Daoy (cell line): ENCODE measurements around the gene PTPA. TPM values are rescaled to one million over a fixed set of nuclear protein-coding genes. Genes with fewer than 3 reads are reported as not detected.

Experiments
- DNase-seq: peaks from one replicate; pipeline ENCODE4 v3.0.0-alpha.2; 2015; ENCODE audit warnings: low read depth
- total RNA-seq: library from RNA; depleted of rRNA; stranded (reverse); fragments of >200 nt; shearing (Covaris generic); gene quantifications from 2 replicates; pipeline ENCODE4 v1.2.3, GENCODE V29; 2014

The PTPA gene
- total RNA-seq, 1 experiment from 2014 or later = 0.63 TPM

DNA sequence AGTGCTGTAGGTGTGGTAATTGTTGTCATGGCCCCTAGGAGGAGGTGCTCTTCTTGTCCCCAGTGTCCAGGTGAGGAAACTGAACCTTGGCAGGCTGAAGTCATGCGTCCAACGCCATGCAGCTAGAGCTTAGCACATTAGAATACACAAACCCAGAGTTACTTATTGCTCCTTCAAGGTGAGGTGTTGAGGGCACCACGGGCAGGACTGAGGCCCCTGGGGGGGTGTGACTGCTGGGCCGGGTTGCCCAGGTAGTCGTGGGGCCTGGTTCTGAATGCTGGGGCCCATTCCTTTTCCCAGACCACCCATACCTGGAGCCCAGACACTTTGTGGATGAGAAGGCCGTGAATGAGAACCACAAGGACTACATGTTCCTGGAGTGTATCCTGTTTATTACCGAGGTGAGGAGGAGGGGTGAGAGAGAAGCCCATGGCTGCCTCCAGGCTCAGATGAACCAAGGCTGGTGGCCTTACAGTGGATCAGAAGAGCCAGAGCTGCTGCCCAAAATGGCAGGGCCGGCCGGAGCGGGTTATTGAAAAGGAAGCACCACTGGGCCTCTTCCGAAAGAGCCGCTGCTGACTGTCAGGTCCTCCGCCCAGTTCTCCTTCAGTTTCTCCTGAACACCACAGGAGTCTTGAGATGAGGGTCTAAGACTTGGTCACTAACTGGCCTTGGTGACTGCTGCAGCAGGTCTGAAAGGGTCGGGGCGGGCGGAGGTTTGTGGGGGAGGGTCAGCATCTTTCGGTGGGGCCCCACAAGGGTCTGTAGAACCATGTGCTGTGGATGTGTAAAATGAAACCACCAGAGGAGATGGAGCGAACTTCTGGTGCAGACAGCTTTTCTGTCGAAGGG is 26.3 kb downstream of the PTPA start:
- DNase-seq = no peak

DNA sequence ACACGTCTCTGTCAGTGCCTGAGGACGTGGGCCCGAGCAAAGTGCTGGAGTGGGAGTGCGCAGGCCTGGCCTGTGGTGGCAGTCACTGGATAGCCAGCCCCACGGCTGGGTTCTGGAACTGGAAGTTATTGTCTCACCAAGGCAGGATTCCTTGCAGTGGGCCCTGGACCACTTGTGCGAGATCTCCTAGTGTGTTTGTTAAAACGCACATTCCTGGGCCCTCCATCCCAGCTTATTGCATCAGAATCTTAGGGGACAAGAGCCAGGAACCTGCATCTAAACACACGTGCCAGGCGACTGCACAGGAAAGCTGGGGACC is 26.9 kb downstream of the PTPA start:
- no peak for DNase-seq

DNA sequence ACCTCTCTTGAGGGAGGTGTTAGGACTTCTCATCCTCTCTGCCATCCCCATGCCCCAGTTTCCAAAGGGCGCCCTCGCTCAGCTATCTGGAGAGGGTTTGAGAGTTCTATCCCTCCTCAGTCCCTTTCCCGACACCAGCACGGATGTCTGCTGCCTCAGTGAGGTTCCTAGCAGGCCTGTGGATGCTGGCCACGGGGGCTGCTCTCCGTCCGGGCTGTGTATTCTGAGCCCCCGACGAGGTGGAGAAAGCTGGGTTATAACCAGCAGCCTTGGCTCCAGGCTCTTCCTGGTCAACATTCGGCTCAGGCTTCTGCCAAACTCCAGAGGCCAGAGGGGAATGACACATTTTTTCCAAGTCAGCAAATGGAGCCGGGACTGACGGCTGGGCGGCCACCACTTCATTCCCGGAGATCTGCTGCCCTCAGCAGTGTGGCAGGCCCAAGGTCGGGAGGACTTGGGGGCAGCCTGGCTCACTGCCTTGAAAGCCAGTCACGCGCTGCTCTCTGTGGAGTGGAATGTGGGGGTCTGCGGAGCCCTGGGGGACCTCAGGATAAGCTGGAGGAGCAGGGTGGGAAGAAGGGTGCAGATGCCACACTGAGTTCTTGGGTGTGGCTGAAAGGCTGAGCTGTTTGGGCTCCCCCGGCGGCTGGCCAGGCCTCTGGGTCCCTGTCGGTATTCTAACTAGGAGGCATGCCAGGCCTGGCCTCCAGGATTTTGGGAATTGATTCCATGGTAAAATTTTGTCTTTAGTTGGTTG is 27.4 kb downstream of the PTPA start:
- no peak for DNase-seq

DNA sequence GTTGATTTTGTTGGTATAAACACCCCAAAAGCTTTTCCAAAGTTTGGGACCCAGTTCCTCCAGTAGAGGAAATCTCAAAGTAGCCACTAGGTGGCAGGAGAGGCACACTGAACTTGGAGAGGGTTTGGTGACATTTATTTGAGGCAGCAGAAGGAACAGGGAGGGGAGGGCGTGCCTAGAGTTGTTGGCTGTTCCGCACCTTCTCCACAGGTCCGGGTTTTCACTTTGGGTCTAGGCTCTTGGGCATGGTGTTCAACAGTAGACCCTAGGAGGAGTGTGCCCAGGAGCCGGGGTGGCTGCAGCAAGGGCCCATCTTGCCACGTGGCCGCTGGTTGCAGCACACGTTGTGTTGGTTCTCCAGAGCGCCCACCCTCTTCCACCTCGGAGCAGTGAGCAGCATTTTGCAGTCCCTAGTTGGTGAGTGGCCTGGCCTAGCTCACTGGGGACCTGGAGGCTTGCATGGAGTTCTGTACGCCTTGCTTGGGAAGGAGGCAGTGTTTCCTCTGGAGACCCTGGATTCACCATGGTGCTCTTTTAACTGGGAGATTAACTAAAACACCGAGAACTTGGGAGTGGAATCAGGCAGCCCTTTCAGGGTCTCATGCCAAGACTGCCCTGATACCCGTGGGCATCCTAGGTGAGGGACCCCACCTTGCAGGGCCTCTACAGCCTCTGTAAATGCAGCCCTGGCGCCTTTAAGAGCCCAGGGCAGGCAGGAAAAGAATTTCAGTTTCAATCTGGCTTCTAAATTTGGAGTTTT is 28.2 kb downstream of the PTPA start:
- DNase-seq = no peak

DNA sequence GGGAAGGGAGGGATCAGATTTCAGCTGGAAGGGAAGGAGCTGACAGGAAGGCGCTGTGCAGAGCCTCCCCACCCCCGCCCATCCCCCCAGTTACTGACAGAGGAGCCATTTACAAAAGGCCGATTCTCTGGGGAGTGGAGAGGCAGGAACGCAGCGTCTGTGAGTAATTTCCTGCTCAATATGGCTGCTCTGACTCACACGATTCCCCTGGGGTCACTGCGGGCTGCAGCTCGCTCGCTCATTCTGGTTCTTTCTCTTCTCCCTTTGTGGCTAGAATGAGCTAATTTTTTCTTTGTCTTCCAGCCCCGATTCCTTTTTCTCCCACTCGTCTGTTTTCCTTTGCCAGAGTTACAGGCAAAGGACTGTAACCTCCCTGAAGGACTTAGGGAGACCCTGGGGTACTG is 28.8 kb downstream of the PTPA start:
- no peak for DNase-seq

DNA sequence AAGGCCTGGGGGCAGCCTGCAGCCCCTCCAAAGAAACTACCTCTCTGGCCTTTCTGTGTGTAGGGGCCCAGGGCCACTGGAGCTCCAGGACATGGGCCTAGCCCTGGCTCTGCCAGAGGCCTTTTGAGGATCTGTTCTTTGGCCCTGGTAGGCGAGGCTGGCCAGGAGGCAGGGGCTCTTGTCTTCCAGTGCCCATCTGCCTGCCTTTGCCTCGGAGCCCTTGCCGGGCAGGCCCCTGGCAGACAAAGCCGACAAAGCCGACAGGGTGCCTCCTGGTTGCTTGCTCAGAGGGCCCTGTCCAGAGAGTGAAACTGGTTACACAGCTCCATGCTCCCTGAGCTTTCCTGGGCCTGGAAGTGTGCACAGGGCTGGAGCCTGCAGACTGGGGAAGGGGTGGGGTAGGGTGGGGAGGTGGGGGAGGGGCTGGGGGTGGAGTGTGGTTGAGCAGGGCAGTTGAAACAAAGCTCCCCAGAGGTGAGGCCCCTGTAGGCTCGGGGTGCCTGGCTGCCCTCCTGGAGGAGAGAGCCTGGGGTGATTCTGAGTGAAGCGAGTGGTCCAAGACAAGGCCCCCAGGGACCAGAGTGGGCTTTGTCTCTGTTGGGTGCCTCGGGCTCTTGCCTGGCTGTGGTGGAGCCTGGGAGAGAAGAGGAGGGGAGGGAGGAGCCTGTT is 29.3 kb downstream of the PTPA start:
- DNase-seq = no peak

DNA sequence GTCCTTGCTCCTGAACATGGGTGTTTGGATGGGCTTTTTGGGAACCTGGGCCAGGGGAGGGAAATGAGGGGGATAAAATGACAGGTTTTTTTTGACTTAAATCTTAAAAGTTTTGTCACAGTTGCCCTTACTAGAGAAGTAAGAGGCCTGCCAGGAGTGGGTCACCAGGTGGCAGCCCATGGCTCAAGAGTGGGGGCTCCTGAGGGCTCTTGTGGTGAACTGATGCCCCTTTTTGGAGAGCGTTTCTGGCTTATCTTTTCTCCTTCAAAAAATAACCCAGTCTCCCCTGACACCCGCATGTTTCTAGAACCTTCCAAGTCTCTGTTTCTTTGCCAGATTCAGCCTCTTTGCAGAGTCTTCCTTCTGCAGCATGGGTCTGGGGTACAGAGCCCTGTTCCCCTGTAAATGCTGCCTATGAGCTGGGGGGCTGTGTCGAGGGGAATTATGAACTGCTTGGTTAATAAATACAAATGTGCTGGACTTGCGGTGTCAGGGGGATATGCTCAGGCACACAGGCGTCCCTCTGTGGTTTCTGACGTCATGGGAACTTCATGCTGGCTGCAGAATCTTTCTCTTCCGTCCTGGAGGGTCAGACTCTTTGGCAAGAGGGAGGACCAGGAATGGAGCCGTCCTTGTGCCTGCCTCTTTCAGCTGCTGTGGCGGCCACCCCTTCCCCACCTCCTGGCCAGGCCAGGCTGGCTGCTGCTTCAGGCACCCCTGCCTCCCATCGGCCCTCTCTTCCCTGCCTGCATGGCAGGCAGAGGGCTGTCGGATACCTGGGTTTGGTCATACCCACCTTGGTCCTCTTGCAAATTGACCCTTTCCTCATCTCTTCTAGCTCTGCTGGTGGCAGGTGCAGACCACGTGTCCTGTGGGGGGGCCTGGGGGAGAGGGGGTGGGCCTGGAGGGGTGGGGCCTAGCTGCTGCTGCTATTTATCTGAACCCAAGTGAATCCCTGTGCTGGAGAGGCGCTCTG is 30.1 kb downstream of the PTPA start:
- no peak for DNase-seq

DNA sequence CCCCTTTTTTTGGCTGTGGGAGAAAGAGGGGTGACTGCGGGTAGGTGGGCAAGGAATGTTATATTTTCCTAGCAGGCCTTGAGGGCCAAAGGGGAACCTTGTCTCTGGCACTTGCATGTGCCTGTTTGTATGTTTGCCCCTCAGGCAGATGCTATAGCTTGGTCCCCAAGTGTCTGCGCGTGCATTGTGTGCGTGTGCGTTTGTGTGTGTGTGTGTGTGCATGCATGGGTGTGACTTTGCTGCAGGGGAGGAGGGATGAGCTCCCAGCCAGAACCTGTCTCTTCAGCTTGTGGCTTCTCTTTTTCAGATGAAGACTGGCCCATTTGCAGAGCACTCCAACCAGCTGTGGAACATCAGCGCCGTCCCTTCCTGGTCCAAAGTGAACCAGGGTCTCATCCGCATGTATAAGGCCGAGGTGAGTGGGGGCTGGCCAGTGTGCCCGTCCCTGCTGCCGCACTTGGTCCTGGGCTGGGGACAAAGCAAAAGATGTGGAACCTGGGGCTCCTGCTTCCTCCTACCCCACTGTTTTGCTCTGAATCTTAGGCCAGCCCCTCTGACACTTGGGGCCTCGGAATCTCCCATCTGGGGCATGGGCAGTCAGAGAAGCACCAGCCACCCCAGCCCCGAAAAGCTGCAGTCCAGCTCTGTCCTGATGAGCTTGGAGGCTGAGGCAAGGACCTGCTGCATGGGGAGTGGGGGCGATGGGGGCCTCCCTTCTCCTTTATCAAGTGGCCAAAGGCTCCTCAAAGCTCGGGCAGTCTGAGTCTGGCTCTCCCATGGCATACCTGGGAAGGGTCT is 31.1 kb downstream of the PTPA start:
- no peak for DNase-seq

DNA sequence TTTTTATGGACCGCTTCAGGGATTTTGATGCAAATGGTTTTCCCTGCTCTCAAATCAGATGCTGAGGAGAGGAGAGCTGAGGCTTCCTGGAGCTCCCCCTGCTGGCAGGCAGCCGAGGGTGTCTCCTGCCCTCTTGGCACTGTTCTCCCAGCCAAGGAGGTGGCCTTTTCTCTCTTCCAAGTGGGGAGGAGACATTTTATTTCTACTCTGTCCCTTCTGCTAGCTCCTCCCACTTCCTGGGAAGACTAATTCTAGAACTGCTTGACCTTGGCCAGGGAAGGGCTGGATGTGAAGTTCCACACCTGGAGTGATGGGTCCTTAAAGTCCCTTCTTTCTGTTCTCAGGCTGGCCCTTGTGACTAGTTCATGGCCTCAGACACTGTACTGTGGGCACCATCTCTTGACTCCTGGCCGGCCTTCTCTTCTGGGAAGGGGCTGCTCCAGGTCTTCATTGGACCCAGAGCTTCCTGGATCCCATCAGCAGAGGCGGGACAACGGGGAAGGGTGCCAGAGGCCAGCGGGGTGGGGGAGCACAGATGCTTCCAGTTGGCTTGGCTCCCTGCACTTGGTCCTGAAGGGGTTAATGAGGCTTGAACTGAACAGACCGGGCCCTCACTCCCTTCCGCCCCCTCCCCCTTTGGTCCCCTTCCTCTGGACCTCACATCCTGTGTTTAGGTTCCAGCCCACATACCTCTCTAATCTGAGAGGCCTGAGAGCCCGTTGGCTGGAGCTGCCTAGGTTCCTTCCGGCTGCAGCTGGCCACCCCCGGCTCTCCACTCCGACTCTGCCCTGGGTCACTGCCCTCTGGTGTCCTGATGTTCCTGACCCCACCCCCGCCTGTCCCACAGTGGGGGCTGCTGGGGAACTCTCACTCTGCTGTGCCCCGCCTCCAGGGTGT is 32.1 kb downstream of the PTPA start:
- no peak for DNase-seq

DNA sequence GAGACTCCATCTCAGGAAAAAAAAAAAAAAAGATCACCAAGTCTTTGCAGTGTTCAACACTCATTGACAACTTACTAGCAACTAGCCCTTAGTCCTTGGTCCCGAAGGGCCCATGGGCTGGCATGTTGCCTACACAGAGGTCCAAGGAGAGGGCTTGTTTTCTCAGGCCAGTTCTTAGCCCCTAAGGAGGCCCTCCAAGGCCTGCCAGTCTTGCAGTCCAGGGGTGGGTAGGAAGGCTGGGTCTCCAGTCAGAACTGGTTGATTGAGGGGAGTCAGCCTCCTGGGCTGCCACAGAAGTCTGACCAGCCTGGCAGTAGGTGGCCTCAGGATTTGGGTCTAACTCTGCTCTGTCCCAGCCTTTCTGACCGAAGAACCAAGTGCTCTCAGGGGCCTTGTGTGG is 34.1 kb downstream of the PTPA start:
- no peak for DNase-seq

DNA sequence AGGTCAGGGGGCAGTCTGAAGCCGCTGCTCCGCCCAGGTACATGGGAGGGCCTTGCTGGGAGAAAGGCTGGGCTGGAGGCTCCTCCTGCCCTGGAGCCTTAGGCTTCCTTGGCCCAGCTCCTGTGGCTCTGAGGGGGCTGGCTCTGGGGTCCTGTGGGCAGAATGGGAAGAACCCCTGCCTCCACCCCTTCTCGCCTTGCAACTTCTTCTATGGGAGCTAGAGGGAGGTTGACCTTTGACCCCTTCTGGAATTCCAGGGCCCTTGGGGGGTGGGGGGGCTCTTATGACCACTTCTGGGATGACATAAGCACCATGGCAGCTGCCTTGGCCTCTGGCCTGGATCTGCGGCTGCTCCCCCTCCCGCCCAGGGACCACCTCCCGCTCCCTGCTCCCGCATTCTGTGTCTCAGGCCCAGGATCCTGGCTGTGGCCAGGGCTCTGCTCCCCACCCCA is 34.7 kb downstream of the PTPA start:
- no peak for DNase-seq

DNA sequence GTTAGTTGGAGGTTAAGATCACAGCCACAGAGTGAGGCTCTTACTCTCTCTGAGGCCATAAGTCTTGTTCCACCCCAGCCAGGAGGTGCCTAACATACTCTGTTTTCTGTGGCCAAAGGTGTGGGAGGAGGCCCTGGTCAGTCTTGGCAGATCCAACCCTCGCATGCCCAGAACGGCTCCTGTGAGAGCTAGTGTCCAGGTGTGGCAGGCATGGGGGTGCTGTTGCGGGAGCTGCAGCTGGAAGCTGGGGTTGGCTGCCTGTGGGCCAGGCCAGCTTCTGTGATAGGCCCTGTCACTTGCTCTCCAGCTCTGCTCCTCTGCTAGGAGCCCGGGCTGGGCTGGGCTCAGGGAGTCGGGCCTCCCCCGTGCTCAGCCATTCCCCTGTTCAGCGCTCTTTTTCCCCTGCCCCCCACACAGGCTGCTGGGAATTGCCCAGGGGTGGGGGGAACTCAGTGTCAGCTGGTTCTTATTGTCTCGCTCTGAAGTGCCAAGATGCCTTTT is 35.3 kb downstream of the PTPA start:
- DNase-seq = no peak

DNA sequence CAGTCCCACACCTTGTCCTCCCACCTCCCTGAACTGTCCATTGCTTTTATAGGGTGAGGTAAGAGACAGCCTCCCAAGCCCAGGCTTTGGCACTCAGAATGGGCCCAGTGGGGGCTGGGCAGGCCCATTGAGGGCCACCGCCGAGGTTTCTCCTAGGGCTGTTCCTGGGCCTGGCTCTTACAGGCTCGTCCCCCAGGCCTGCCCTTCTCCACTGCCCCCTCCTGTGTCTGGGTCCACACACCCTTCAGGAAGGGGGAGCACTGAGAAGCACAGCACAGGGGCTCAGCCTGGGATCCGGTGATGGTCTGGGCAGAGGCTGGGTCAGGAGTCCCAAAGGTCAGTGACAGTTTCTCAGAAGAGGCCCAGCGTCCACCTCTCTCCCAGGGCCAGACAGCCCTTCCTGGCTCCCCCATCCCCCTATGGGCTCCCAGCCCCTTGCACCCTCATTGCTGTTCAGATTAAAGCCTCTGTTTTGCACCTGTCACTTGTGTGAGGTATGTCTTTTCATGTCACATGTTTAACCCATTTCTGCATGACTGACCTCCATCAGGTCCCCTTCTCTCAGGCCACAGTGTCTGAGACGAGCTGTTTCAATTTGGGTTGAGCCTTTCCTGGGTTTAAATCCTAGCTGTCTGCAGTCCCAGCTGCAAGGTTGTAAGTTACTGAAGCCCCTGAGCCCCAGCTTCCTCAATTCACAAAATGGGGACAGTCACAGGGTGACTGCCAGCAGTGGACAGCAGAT is 37.4 kb downstream of the PTPA start:
- DNase-seq = no peak

DNA sequence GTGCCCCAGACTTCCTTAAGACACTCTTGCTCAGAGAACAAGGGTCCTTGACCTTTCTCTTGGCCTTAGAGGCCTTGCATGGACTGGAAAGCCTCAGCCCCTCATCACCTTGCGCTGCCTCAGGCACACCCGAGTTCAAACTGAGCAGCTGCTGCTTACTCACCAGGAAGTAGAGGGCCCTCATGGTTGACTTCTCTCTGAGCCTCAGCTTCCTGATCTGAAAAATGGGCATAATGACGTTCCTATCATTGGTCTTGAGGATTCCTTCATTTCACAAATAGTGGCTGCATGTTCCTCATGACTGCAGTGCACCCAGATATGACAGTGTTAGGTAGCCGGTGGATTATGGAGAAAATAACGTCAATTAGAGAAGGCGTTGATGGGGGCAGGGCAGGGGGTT is 38.2 kb downstream of the PTPA start:
- DNase-seq = no peak

DNA sequence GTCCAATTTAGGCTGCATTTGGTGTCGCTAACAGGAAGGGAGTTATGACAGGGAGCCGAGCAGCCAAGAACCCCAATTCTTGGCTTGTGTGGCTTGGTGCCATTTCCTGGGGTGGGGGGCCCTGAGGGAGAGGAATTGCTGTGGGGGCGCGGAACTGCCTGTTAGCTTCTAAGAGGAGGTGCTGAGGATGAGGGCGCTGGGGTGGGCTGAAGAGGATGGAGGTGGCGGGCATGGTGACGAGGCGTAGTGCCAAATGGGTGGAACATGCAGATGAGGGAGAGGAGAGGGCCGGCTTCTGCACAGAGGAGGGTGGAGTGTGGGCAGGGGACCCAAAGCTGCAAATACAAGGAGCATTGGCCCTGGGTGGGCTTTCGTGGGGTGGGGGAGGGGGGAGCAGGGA is 38.9 kb downstream of the PTPA start:
- no peak for DNase-seq

DNA sequence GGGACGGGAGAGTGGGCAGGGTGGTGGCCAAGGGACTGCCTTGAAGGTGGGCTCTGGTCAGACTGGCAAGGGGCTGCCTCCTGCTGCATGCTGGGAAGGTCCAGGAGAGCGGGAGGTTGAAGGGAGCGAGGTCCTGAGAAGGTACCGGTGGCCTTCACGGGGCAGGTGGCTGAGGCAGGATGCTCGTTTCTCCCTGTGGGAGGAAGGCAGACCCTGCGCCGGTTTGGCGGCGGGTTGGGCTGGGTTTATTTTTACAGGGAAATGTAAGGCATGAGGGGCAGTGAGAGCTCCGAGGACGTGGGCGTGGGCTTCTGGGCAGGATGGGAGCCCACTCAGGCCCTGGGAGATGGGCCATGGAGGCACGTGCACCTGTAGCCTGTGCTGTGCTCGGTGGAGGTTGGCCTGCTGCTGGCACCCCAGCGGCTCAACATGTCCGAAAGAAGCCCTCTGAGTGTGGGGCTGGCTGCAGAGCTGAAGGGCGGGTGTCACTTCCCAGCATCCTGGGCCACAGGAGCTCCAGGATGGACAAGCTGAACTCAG is 39.5 kb downstream of the PTPA start:
- DNase-seq = no peak

DNA sequence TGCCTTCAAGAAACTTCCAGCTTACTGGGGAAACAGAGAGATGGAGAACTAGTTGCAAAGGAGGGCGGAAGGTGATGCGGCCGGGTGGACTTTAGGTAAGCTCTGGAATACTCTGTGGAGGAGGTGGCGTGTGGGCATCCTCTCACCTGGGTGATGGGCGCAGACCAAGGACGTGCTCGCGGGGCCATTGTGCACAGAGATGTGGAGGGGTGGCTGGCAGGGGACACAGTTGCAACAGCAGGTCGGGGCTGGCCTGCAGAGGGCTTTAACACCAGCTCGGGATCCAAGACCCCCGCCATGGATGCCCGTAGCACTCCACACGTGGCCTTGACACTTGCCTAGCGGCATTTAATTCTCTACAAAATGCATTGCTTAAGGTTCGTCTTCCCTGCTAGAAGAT is 40.3 kb downstream of the PTPA start:
- DNase-seq = no peak
